RWPE2 (cell line): ENCODE measurements around the gene PTPRU.

Source experiments
- ATAC-seq: fragments of 200-7000 bp; cut with Tn5 transposase; 3 replicates; pipeline ENCODE4 v1.9.1; 2021; ENCODE audit warnings: low read depth
- DNase-seq: peaks from one replicate; pipeline ENCODE4 v3.0.0-alpha.2; 2020; ENCODE audit warnings: low spot score
- H3K27ac ChIP-seq: fragments of 450-650 bp; 2 replicates; pipeline ENCODE4 v1.5.1; 2017; ENCODE audit warnings: mild to moderate bottlenecking; ENCODE audit not compliant: poor library complexity, severe bottlenecking
- H3K27me3 ChIP-seq: fragments of 250-450 bp; sonication (Bioruptor Pico); 2 replicates; pipeline ENCODE4 v1.5.1; 2021; ENCODE audit warnings: mild to moderate bottlenecking, moderate library complexity; ENCODE audit not compliant: insufficient read depth, poor library complexity, severe bottlenecking
- H3K36me3 ChIP-seq: fragments of 250-450 bp; sonication (Bioruptor Pico); 2 replicates; pipeline ENCODE4 v1.5.1; 2020; ENCODE audit warnings: low read depth, mild to moderate bottlenecking, moderate library complexity
- H3K4me1 ChIP-seq: fragments of 250-450 bp; sonication (Bioruptor Pico); 2 replicates; pipeline ENCODE4 v1.5.1; 2021; ENCODE audit warnings: mild to moderate bottlenecking, moderate library complexity; ENCODE audit not compliant: insufficient read depth, poor library complexity, severe bottlenecking
- H3K4me3 ChIP-seq: fragments of 250-450 bp; sonication (Bioruptor Pico); 2 replicates; pipeline ENCODE4 v1.5.1; 2021; ENCODE audit warnings: mild to moderate bottlenecking, moderate library complexity; ENCODE audit not compliant: severe bottlenecking
- H3K9me3 ChIP-seq: fragments of 250-450 bp; sonication (Bioruptor Pico); 2 replicates; pipeline ENCODE4 v1.5.1; 2021; ENCODE audit warnings: mild to moderate bottlenecking, moderate library complexity; ENCODE audit not compliant: severe bottlenecking
- CTCF ChIP-seq: fragments of 450-650 bp; IDR thresholded peaks from one replicate; pipeline ENCODE4 v1.5.1; 2017; ENCODE audit warnings: mild to moderate bottlenecking, moderate library complexity; ENCODE audit not compliant: poor library complexity, severe bottlenecking

The PTPRU gene

GRCh38 chr1:29284961-29285560 is 48.7 kb downstream of the PTPRU start:
- TF ChIP-seq CTCF, result no peak
- DNase-seq (no peak), ATAC-seq (no peak)
- Histone ChIP-seq H3K27ac (no peak overlapping the region), H3K4me3 (no peak overlapping the region), H3K9me3 (no peaks in the 10 kb centered on the region), H3K36me3 (peaks cover 7% of the 10 kb centered on the region), H3K27me3 (no peaks in the 10 kb centered on the region), H3K4me1 (peaks cover 10% of the 10 kb centered on the region)

- Histone ChIP-seq H3K4me3 (no peak overlapping the region), H3K9me3 (no peaks in the 10 kb centered on the region), H3K27me3 (no peaks in the 10 kb centered on the region), H3K36me3 (peaks cover 7% of the 10 kb centered on the region), H3K4me1 (peaks cover 2% of the 10 kb centered on the region), H3K27ac (no peak overlapping the region)
- no peak for DNase-seq
- TF ChIP-seq CTCF, result no peak
- no peak for ATAC-seq
Observed at GRCh38 chr1:29285771-29286170, 49.4 kb downstream of the PTPRU start.

GRCh38 chr1:29286194-29286767 is 50.0 kb downstream of the PTPRU start:
- no peak for TF ChIP-seq CTCF
- ATAC-seq (no peak), DNase-seq (no peak)
- H3K9me3 ChIP-seq, result no peaks in the 10 kb centered on the region
- H3K36me3 ChIP-seq, result peaks cover 6% of the 10 kb centered on the region
- H3K4me3 ChIP-seq, result no peak overlapping the region
- no peaks in the 10 kb centered on the region for H3K27me3 ChIP-seq
- H3K27ac ChIP-seq, result no peak overlapping the region
- H3K4me1 ChIP-seq, result no peaks in the 10 kb centered on the region

GRCh38 chr1:29289493-29289892 is 53.2 kb downstream of the PTPRU start:
- Histone ChIP-seq H3K36me3 (no peaks in the 10 kb centered on the region), H3K27me3 (no peaks in the 10 kb centered on the region), H3K4me1 (no peaks in the 10 kb centered on the region), H3K9me3 (no peaks in the 10 kb centered on the region), H3K27ac (no peak overlapping the region), H3K4me3 (no peak overlapping the region)
- DNase-seq, result no peak
- no peak for TF ChIP-seq CTCF
- ATAC-seq, result no peak

GRCh38 chr1:29290414-29290985 is 54.2 kb downstream of the PTPRU start:
- Histone ChIP-seq H3K9me3 (no peaks in the 10 kb centered on the region), H3K4me3 (no peak overlapping the region), H3K36me3 (no peaks in the 10 kb centered on the region), H3K27me3 (no peaks in the 10 kb centered on the region), H3K27ac (no peak overlapping the region), H3K4me1 (no peaks in the 10 kb centered on the region)
- no peak for DNase-seq
- TF ChIP-seq CTCF, result no peak
- ATAC-seq, result no peak
